H9 (cell line): Measurements from ENCODE around the gene CYB5A. TPM values are rescaled to one million over a fixed set of nuclear protein-coding genes. Genes with fewer than 3 reads are reported as not detected.
A peak's percentile ranks its signal among the peaks of the same experiment; 100 is the strongest.

ENCODE experiments used
- DNase-seq: peaks from one replicate; pipeline ENCODE4 v3.0.0-alpha.2; 2017
- H2AFZ ChIP-seq: one replicate; pipeline ENCODE4 v1.6.1; 2013; ENCODE audit warnings: mild to moderate bottlenecking, low read length, control low read depth, moderate library complexity
- H2AK5ac ChIP-seq: 2 replicates; pipeline ENCODE4 v1.6.1; 2013; ENCODE audit warnings: low read length, control low read depth, mixed read lengths; ENCODE audit not compliant: insufficient read length
- H2BK120ac ChIP-seq: one replicate; pipeline ENCODE4 v1.6.1; 2013; ENCODE audit warnings: low read depth, mild to moderate bottlenecking, low read length, control low read depth, inconsistent platforms; ENCODE audit not compliant: poor library complexity, severe bottlenecking
- H2BK12ac ChIP-seq: 2 replicates; pipeline ENCODE4 v1.6.1; 2013; ENCODE audit warnings: low read length, control low read depth, mixed read lengths, low read depth; ENCODE audit not compliant: insufficient read length
- H2BK15ac ChIP-seq: 2 replicates; pipeline ENCODE4 v1.6.1; 2013; ENCODE audit warnings: low read depth, low read length, control low read depth
- H2BK20ac ChIP-seq: one replicate; pipeline ENCODE4 v1.6.1; 2013; ENCODE audit warnings: low read depth, mild to moderate bottlenecking, low read length, control low read depth, inconsistent platforms; ENCODE audit not compliant: poor library complexity, severe bottlenecking
- H2BK5ac ChIP-seq: 2 replicates; pipeline ENCODE4 v1.6.1; 2013; ENCODE audit warnings: low read length, control low read depth, mixed read lengths; ENCODE audit not compliant: insufficient read length
- H3K14ac ChIP-seq: 2 replicates; pipeline ENCODE4 v1.6.1; 2013; ENCODE audit warnings: low read length, control low read depth; ENCODE audit not compliant: insufficient read depth
- H3K18ac ChIP-seq: 2 replicates; pipeline ENCODE4 v1.6.1; 2013; ENCODE audit warnings: low read depth, mild to moderate bottlenecking, mixed read lengths, low read length, control low read depth; ENCODE audit not compliant: insufficient read length
- H3K23ac ChIP-seq: 2 replicates; pipeline ENCODE4 v1.6.1; 2013; ENCODE audit warnings: low read length, control low read depth, mixed read lengths, low read depth; ENCODE audit not compliant: insufficient read length
- H3K23me2 ChIP-seq: 2 replicates; pipeline ENCODE4 v1.6.1; 2013; ENCODE audit warnings: low read depth, mild to moderate bottlenecking, mixed read lengths, low read length, control low read depth; ENCODE audit not compliant: insufficient read length, poor library complexity, severe bottlenecking
- H3K27ac ChIP-seq: 2 replicates; pipeline ENCODE4 v1.5.1; 2013; ENCODE audit warnings: low read length, control low read depth, mixed read lengths, low read depth; ENCODE audit not compliant: insufficient read length
- H3K27me3 ChIP-seq: 2 replicates; pipeline ENCODE4 v1.6.1; 2013; ENCODE audit warnings: low read length, control low read depth, inconsistent platforms; ENCODE audit not compliant: insufficient read depth
- H3K4ac ChIP-seq: 2 replicates; pipeline ENCODE4 v1.6.1; 2013; ENCODE audit warnings: low read depth, mild to moderate bottlenecking, control low read depth, inconsistent platforms, low read length, moderate library complexity
- H3K4me1 ChIP-seq: 2 replicates; pipeline ENCODE4 v1.6.1; 2013; ENCODE audit warnings: low read length, control low read depth, inconsistent platforms; ENCODE audit not compliant: insufficient read depth
- H3K4me2 ChIP-seq: 2 replicates; pipeline ENCODE4 v1.6.1; 2013; ENCODE audit warnings: low read length, control low read depth, mixed read lengths; ENCODE audit not compliant: insufficient read length, insufficient read depth
- H3K56ac ChIP-seq: 2 replicates; pipeline ENCODE4 v1.6.1; 2013; ENCODE audit warnings: low read depth, mild to moderate bottlenecking, mixed read lengths, low read length, control low read depth; ENCODE audit not compliant: insufficient read length
- H3K79me1 ChIP-seq: 2 replicates; pipeline ENCODE4 v1.6.1; 2013; ENCODE audit warnings: low read depth, mild to moderate bottlenecking, moderate library complexity, low read length, control low read depth, inconsistent platforms; ENCODE audit not compliant: insufficient read depth, poor library complexity, severe bottlenecking
- H3K79me2 ChIP-seq: 2 replicates; pipeline ENCODE4 v1.6.1; 2013; ENCODE audit warnings: low read length, control low read depth, inconsistent platforms; ENCODE audit not compliant: insufficient read depth
- H3K9ac ChIP-seq: 2 replicates; pipeline ENCODE4 v1.6.1; 2013; ENCODE audit warnings: low read length, control low read depth, mixed read lengths; ENCODE audit not compliant: insufficient read length; ENCODE audit errors: extremely low read depth
- H3K9me3 ChIP-seq: one replicate; pipeline ENCODE4 v1.6.1; 2013; ENCODE audit warnings: low read depth, low read length, inconsistent platforms; ENCODE audit not compliant: control insufficient read depth
- H3T11ph ChIP-seq: one replicate; pipeline ENCODE4 v1.6.1; 2013; ENCODE audit warnings: mild to moderate bottlenecking, low read length, control low read depth, inconsistent platforms
- H4K20me1 ChIP-seq: one replicate; pipeline ENCODE4 v1.6.1; 2013; ENCODE audit not compliant: control insufficient read depth, insufficient read length, insufficient read depth
- H4K5ac ChIP-seq: 2 replicates; pipeline ENCODE4 v1.6.1; 2013; ENCODE audit warnings: low read depth, mild to moderate bottlenecking, mixed read lengths, low read length, control low read depth; ENCODE audit not compliant: insufficient read length
- H4K8ac ChIP-seq: replicated peaks from 2 replicates; pipeline ENCODE4 v1.6.1; 2013; ENCODE audit warnings: low read length, control low read depth, mixed read lengths, low read depth; ENCODE audit not compliant: insufficient read length
- H4K91ac ChIP-seq: 2 replicates; pipeline ENCODE4 v1.6.1; 2013; ENCODE audit warnings: low read depth, mild to moderate bottlenecking, moderate library complexity, mixed read lengths, low read length, control low read depth; ENCODE audit not compliant: insufficient read length
- H3K27ac Mint-ChIP-seq, 3 experiments: 2 replicates in 2 of 3; 3 replicates in 1 of 3; pipeline ENCODE4 v1.8.0; 2020 to 2021; ENCODE audit warnings: mixed read lengths in 3 of 3, mild to moderate bottlenecking in 1 of 3, moderate library complexity in 1 of 3
- H3K27me3 Mint-ChIP-seq: 2 replicates; pipeline ENCODE4 v1.8.0; 2021; ENCODE audit warnings: low read depth, mild to moderate bottlenecking, moderate library complexity, mixed read lengths
- H3K36me3 Mint-ChIP-seq, 3 experiments: 2 replicates in 2 of 3; 3 replicates in 1 of 3; pipeline ENCODE4 v1.8.0; 2020 to 2021; ENCODE audit warnings: low read depth in 3 of 3, mixed read lengths in 3 of 3; ENCODE audit not compliant: insufficient read depth in 1 of 3
- H3K4me1 Mint-ChIP-seq, 2 experiments: 2 replicates each; pipeline ENCODE4 v1.8.0; 2020; ENCODE audit warnings: mixed read lengths in 2 of 2
- H3K4me3 Mint-ChIP-seq, 2 experiments: 2 replicates in 1 of 2; 3 replicates in 1 of 2; pipeline ENCODE4 v1.8.0; 2020 to 2021; ENCODE audit warnings: mild to moderate bottlenecking in 2 of 2, mixed read lengths in 2 of 2, moderate library complexity in 1 of 2
- H3K9me3 Mint-ChIP-seq, 2 experiments: 2 replicates in 1 of 2; 3 replicates in 1 of 2; pipeline ENCODE4 v1.8.0; 2020; ENCODE audit warnings: mild to moderate bottlenecking in 2 of 2, mixed read lengths in 2 of 2, moderate library complexity in 1 of 2
- CTCF ChIP-seq: fragments of 200-600 bp; sonication (generic); conservative IDR thresholded peaks from 3 replicates; pipeline ENCODE4 v1.8.0; 2021; ENCODE audit warnings: antibody characterized with exemption, mild to moderate bottlenecking
- WGBS: extraction: QIAGEN DNeasy Blood & Tissue Kit; methylation state at CpG from one replicate; pipeline ENCODE4 v1.1.7; 2013; ENCODE audit warnings: missing lambda C conversion rate, low lambda C conversion rate, mixed read lengths; ENCODE audit not compliant: insufficient read length; ENCODE audit errors: extremely low coverage; 5-methylcytosine and 5-hydroxymethylcytosine counted together
- total RNA-seq: library from RNA; stranded (reverse); gene quantifications from 2 replicates; pipeline ENCODE4 v1.2.1, GENCODE V29; 2021

The CYB5A gene
- total RNA-seq, 1 experiment from 2014 or later = 93.2 TPM

- DNase-seq = no peak
- H3K36me3 Mint-ChIP-seq = peaks cover 5 to 9% (median 8%) of the 10 kb centered on the region in 3 experiments; a peak in 6 of 7 replicates
- WGBS = no CpG with 5 or more reads among the region's 7 CpGs
- no peak overlapping the region for H3K4me3 Mint-ChIP-seq
- H3K27ac Mint-ChIP-seq = peak overlapping the region in 2 of 3 experiments; percentile 65 to 70; a peak in 2 of 7 replicates
- no peaks in the 10 kb centered on the region for H3K9me3 Mint-ChIP-seq
- Histone ChIP-seq H3K79me1 (no peaks in the 10 kb centered on the region), H3K4me2 (no peak overlapping the region), H2BK120ac (no peak overlapping the region), H3T11ph (no peak overlapping the region), H4K20me1 (no peaks in the 10 kb centered on the region), H2BK15ac (no peak overlapping the region), H3K14ac (no peak overlapping the region), H3K9ac (no peak overlapping the region), H3K27me3 (no peaks in the 10 kb centered on the region), H3K23ac (no peak overlapping the region), H4K91ac (no peak overlapping the region), H2BK12ac (no peak overlapping the region), H3K23me2 (no peaks in the 10 kb centered on the region), H2BK20ac (no peak overlapping the region), H3K4me1 (peaks cover 4% of the 10 kb centered on the region; the same call in 1 of the 2 replicates), H3K9me3 (no peaks in the 10 kb centered on the region), H3K18ac (no peak overlapping the region), H4K5ac (no peak overlapping the region), H2AK5ac (no peak overlapping the region), H3K56ac (no peak overlapping the region), H3K4ac (no peak overlapping the region), H4K8ac (no peak overlapping the region), H3K27ac (no peak overlapping the region), H2AFZ (no peak overlapping the region), H3K79me2 (peaks cover 19% of the 10 kb centered on the region; the same call in 1 of the 2 replicates), H2BK5ac (no peak overlapping the region)
- no peak for TF ChIP-seq CTCF
- H3K4me1 Mint-ChIP-seq = peaks cover 14 to 22% of the 10 kb centered on the region in 2 experiments
- H3K27me3 Mint-ChIP-seq = no peaks in the 10 kb centered on the region
These were observed 23.6 kb downstream of the CYB5A start for GRCh38 chr18:74268175-74268574.
